GM18502 (cell line): ENCODE results near the gene FOXN3.

Experiments used
- ATAC-seq: cut with Tn5 transposase; IDR thresholded peaks from one replicate; pipeline ENCODE4 v1.9.1; 2021; ENCODE audit warnings: mild to moderate bottlenecking; ENCODE audit not compliant: unreplicated experiment, poor library complexity

The FOXN3 gene

DNA sequence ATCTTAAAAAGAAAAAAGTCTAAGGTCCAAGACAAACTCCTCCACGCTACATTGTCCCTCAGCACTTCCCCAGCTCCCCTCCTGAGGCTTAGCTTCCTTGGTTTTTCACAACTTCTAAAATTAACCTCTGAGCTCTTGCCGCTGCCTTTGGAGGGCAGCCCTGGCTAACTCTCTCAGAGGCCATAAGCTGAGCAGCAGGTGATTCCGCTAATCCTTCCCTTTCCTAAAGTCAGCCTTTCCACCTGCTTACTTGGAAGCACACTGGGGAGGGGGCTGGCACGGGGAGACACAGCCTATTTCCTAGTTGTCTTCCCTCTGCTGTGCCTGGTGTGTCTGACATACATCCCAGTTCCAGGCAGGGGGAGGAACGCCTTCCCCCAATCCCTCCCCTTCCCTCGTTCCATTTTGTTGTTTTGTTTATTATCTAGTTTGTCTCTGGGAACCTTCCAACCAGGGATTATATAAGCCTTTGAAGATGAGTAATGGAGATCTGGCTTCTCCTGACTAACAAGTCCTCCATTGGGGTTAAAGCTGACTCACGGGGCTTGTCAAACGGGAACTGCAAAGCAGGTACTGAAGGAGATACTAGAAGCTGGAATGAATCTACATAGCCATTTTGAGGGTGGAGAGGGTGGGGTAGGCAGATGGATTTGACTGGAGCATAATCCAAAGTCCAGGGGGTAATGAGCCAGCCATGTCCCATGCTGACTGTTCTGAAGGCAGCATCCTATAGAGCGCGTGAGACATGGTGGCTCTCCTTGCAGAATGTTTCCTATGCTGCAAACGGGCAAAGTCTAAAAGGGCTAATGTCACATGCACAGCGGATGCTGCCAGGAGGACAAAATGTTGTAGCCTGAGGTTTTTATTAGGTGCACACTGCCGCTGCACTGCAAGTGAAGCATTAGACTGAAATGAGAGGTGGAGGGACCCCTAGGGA is 230.8 kb downstream of the FOXN3 start:
- no peak for ATAC-seq

DNA sequence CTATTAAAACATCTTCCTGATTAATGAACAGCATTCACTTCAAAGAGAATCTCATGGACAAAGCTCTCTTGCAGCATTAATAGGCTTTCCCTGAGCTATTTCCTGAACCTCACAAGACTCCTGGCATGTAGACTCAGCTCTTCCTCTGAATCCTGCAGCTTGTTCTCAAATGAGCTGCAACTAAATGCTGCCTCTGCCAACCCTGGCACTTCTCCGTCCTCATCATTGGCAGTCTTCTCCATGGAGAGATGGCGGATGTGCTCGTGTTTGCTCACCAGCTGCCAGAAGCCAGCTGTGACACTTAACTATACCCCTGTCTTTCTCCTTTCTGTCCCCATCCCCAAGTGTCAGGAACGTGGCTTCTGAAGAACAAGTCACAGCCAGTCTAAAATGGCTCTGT is 232.1 kb downstream of the FOXN3 start:
- ATAC-seq: no peak

DNA sequence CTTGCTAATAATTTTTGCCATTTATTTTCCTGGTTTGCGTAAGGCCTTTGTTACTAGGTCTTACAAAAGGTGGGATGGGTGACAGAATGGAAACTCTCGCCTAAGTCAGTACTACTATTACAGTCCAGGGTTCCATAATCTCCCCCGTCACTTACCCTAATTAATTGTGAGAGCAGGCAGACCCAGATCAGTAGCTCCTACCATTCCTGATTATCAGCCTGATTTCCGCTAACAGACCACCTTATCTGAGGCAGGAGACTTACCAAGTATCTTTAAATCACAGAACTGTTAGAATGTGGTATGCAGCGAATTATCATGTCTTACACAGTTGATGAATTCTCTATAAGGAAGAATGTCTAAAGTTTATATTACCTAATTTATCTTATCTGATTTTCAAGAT is 234.7 kb downstream of the FOXN3 start:
- ATAC-seq: no peak

DNA sequence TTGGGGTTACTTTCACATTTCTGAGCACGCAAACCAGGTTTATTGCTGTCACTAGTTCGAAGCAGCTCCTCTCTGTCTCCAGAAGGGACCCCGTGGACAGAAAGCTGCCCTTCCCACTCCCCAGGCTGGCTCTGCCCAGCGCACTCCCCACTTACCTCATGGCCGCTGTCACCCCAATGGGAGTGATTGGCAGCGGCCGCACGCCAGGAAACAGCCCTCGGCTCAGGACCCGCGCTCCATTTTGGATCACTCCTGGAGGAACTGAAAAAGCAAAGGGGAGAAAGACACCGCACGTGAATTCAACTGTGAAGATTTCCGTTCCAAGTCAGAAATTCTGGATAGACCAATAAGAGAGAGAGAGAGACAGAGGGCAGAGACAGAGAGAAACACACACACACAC is 236.5 kb downstream of the FOXN3 start:
- ATAC-seq: no peak

DNA sequence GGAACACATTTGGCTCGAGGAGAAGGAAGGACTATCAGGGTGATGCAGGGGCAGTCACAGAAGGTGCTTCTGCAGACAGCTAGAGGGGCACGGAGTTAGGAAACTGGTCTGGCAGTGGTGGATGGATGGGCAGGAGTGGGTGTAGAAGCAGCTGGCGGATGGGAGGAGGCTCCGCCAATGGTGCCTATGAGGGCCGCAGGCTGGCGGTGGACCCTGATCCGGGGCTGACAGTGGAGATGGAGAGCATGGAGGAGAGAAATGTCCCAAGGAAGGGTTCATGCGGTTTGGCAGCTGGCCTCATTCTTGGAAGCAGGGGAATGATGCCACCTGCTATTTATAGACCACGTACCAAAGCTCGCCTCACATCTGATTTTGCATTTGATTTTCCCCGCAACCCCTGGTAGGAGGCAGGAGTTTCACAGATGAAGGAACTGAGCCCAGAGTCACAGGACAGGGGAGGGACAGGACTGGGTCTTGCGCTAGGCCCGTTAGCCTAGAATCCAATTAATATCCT is 237.1 kb downstream of the FOXN3 start:
- no peak for ATAC-seq

DNA sequence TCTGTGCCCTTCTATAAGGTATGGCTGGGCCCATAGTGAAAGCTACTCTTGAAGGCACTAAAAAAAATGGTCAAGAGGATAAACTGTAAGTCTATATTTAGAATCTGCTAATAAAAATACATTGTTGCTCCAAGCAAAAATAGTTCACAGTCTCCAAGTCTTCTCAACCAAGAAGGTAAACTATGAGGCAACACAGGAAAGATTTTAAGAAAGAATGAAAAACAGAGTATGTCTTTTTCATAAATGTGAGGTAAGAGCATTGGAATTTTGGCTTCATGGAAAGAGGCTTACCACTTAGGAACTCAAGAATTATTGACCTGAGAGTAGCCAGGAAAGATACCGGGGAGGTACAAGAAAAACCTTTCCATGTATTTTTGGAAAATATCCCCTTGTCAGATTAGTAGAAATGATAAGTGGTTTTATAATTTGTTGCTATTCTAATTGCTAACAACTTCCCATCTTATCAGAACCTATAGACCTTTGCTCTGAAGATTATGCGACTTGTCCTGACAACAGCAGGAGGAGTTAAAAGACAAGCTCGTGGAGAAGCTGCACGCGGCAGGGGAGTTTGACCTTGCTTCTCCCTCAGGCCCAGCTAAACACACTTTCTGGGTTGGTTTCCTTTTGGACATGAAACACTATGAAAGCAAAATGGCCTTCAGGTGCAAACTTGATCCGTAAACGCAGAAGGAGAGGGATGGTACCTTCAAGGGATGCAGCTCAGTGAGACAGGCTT is 238.1 kb downstream of the FOXN3 start:
- ATAC-seq: no peak

DNA sequence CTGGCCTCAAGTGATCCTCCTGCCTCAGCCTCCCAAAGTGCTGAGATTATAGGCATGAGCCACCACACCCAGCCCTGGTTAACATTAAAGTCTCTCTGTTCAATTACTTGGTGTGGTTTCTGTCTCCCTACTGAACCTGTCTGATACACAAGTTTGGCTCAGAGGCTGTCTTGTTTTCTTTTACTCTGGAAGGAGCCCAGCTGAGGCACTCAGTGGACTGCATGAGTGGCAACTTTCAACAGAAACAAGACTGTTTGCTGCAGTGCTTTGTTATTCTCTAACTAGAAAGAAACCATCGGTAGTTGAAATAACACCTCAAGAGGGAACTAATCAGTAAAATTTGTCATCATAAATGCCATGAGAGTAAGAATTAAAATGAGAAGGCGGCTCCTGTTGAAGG is 238.7 kb downstream of the FOXN3 start:
- ATAC-seq: no peak

DNA sequence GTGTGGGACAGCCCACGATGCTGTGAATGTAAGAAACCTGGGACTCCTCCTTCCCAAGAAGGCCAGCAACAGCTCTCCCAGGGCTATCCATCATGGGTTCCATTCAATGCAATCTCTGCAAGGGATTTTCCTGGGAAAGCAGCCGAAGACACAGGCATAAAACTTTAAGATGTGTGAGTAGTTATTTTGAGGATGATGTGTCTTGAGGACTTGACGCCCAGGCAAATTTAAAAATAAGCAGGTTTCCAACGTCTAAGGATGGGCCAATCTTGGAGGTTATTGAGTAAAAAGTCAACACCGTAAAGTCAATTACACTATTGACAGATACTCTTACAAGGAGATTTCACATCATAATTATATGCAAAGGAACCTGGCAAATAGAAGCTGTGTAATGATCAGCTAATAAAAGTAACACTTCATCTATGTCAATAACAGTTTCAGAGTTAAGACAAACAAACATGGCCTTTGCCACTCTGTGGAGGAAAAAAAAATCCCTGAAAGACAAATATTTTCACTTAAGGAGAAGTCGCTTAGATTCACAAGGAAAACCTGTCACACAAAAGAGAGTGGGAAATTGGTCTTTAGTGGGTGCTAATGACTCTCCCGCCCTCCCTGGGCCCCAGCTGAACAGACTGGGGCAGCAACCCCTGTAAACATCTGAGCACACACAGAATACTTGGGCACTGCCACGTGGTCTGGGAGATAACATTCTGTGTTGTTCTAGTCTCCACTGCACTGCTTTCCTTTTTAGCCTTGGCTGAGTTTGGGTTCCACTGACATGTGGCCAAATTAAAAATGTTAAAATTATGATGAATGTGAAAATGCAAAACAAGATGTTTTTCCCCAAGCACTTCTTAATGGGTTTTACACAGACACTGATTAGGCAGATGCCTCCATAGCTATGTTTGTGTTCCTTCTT is 240.9 kb downstream of the FOXN3 start:
- no peak for ATAC-seq

DNA sequence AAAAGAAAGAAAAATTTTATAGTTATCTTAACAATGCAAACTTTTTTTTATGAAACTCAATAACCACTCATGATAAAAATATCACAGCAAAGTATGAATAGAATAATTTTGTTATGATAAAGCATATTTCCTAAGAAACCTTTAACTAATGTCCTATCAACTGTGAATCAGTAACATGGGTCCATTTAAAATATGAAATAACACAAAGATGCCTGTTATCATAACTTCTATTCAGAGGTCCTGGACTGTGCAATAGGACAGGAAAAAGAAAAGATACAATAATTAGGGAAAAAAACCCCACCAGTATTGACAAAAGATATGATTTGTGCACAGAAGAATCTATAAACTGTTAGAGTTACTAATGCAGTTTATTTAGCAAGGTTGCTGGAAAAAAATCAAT is 245.4 kb downstream of the FOXN3 start:
- ATAC-seq: no peak

DNA sequence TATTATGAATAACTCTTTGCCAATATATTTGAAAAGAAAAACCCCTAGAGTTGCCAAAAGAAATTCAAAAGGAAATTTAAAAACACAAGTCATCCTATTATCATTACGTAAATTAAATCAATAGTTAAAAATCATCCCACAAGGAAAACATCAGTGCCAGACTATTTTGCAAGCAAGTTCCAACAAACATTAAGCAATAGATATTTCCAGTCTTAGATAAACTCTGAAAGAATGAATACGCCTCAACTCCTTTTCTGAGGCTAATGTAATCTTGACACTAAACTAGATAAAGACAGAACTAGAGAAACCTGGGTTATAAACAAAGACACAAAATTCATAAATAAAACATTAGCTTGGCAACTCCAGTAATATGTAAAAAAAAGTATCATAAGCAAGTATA is 245.9 kb downstream of the FOXN3 start:
- no peak for ATAC-seq

DNA sequence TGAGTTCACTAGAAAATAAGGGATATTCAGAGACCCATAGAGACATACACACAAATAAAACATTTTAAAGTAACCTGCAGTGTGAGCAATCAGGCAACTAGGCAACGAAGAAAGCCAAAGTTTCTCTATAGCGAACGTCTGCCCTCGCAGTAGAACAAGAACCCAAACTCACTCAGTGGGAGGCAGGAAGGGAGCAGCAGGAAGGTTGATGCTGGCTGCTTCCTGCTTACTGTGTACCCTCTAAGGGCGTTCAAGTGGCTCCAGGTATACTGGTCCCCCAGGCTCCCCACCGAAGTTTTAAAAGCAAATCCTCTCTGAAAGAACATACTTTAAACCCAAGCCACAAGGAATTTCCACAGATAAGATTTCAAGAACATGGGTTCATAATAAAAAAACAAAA is 249.3 kb downstream of the FOXN3 start:
- no peak for ATAC-seq

DNA sequence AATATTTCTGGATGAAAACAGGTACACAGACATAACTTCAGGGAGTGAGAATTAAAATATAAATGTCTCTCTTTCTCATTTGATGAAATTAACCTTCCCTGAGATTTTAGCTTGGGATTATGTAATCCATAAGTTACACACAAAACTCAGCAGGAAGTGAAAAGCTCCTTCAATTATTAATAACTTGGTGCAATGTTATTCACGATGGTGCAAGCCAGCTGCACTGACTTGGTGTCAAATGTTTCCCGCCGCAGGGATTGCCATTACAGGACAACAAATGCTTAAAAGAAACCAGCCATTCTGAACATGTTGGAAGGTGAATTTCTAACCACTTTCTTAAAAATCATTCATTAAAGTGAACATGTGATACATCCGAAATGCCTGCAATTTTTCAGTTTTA is 250.4 kb downstream of the FOXN3 start:
- ATAC-seq: no peak

DNA sequence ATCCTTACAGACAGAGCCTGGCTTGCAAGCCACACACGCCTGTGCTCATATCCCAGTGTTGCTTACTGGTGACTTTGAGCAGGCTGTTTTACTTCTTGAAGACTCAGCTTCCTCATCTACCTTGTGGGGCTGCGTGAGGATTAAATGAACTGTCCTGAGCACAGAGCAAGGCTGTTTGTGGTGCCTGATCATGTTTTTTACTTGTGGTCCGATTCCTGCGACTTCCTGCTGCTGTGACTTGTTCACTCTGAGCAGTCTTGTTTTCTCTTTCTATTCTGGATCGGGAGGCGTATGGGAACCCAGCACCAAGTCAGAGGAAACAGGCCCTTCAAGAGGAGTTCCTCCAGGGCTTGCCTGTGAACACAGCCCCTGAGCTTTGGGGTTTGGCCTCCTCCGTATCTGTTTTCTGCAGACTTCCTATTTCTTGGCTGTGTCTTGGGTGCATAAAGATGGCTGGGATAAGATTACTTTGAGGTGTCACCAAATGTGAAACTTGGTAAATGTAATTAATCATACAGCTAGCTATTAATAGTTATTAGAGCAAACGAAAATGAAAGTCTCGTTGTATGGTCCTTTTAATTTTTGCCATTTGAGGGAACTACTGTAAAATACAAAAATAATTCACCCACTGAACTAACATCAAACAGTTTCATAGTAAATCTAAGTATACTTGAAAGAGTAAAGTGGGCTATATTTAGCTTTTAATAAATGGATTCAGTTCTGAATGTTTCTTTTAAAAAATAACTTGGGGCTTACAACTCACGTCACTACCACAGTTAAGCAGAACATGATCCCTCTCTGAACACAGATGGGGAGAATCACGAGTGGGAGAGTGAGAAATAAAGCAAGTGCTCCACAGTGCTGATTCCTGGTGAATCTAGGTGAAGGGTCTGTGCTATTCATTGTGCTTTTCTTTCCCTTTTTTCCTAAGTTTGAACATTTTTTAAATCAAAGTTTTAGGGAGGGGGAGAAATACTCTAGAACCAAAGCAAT is 251.5 kb downstream of the FOXN3 start:
- peak; percentile 78 for ATAC-seq

DNA sequence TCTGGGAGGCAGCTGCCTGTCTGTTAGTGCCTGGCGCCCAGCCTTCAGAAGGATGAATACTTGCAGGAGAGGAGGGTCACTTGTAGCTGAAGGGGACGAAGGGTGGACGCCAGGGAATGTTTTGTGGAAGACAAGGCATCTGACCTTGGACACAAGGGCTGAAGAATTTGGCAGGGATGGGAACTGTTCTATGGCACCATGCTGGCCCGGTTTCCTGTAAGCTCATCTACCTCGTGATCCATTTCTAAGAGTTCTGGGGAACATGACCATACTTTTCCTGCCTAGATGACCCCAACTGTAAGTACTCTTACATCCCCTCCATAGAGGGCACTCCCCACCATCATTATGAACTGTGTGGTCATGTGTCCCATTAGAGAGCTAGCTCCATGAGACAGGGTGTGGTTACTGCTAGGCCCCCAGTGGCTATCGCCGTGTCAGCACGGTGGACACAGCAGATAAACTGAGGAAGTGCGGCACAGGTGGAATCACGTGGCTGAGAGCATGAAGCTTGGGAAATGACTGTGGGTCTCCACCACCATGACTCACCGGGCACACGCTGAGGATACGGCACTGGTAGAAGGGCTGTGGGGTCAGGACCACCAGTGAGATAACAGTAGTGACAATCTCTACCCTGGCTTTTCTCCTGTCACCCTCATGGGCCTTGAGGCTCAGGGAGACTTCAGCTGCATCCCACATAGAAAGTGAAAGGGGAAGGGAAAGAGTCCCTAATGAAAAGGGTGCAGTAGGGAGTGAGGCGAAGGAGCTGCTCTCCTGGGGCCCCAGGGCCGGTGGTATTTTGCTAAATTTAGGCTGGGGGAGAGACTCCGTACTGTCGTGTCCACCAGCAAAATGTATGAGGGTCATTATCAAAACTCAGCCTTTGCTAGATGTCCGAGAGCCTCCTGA is 252.6 kb downstream of the FOXN3 start:
- ATAC-seq: peak; percentile 39

DNA sequence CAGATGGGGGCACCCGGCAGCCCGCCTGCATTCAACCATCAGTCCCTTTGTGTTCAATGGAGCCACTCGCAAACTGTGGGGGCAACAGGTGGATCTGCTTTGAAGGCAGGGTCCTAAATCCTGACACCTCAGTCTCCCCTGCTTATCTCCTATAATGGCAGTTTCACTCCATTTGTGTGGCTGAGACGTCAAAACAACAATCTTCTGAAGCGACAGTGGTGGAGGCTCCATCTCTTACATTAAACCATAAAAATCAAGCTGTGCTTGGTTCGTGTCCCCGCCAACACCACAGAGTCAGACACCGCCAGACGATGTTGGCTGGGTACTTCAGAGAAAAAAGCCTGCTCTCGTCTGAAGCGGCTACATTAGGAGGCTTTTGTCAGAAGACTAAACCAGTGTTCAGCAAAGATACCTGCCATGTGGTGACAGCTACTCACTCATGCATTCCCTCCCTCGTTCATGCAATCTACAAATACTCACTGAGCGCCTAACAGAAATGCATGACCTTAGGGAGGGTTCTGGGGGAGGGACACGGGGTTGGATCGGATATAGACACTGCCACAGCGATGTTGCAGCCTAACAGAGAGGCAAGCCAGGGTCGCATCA is 253.9 kb downstream of the FOXN3 start:
- no peak for ATAC-seq

DNA sequence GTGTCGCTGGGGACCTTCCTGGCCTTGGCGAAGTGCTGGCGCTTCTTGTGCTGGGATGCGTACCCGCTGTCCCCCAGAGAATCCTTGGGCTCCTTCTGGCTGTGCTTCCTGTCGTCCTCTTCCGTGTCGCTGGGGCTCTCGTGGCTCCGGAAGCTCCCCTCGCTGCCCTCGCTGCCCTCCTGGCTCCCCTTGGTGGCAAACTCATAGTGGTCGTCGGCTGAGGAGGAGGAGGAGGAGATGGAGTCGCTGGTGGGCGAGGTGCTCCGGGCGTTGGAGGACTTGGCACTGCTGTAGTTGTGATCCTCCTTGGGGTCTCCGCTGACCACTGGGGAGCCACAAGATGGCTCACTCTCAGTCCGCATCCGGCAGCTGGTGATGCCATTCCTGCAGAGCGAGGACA is 254.4 kb downstream of the FOXN3 start:
- no peak for ATAC-seq

DNA sequence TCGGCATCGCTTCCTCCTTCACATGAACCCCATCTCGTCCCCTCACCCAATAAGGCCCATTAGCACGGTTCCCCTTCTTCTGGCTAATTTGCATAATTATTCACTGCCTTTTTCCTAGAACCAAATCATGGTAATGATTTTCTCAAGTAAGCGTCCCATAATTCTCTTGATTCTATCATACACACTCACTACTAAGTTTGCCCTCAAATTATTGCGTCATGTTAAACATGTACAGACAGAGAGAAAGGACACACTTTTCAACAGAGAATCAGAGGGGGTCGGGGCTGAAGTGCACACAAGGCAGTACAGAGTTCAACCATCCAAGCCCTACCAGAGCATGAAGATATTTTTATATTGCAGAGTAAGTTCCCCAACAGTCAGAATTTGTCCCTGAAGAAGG is 256.6 kb downstream of the FOXN3 start:
- ATAC-seq: no peak

DNA sequence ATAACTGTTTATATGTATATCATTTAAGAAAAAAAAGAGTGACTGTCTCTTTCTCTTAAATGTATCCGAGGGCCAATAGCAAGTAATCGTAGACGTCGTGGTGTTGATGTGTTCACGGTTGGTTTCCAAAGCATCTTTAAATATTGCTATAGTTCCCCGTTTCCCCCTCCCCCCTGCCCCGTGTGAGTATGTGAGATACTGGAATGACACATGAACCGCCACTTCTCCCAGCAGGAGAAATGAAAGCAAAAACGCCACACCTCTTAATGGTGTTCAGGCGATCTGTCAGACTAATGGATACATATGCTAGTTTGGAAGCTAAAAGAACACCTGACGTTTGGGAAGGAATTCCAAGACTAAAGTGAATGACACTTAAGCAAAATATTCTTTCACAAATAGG is 258.3 kb downstream of the FOXN3 start:
- no peak for ATAC-seq
